ENCODE data around the gene BSCL2. TPM values are rescaled to one million over a fixed set of nuclear protein-coding genes. Genes with fewer than 3 reads are reported as not detected.

Gene BSCL2
- total and polyA plus RNA-seq, 2 of the 13 experiments (the other 11 are each of a cell fraction or from before 2014, with no cell fraction given), result 19.5 to 21.1 TPM

GRCh38 chr11:62678770-62679696, 28.2 kb downstream of the BSCL2 start, which contains the start of gene UBXN1 (continued):
- TF ChIP-seq ZUFSP (CRISPR knock-in tag; IDR thresholded peaks at IDR 0.05; ENCODE audit: borderline replicate concordance) (no peak), ZNF138 (CRISPR knock-in tag; IDR thresholded peaks at IDR 0.05; ENCODE audit: low read depth) (no peak), HOXA3 (CRISPR knock-in tag; IDR thresholded peaks at IDR 0.05) (peak; percentile 82; the same call in 1 of the 2 replicates), YEATS2 (CRISPR knock-in tag; IDR thresholded peaks at IDR 0.05; ENCODE audit: borderline replicate concordance) (peak; percentile 97), ZNF274 (CRISPR knock-in tag; IDR thresholded peaks at IDR 0.05) (no peak; the same call in 1 of the 2 replicates), JUND (CRISPR knock-in tag; IDR thresholded peaks at IDR 0.05) (no peak), FOXM1 (CRISPR knock-in tag; IDR thresholded peaks at IDR 0.05) (no peak), U2AF1 (optimal IDR thresholded peaks at IDR 0.05; ENCODE audit: low read depth, low read length) (no peak), RCOR2 (CRISPR knock-in tag; IDR thresholded peaks at IDR 0.05) (no peak)
- TF ChIP-seq, protein P1, sequence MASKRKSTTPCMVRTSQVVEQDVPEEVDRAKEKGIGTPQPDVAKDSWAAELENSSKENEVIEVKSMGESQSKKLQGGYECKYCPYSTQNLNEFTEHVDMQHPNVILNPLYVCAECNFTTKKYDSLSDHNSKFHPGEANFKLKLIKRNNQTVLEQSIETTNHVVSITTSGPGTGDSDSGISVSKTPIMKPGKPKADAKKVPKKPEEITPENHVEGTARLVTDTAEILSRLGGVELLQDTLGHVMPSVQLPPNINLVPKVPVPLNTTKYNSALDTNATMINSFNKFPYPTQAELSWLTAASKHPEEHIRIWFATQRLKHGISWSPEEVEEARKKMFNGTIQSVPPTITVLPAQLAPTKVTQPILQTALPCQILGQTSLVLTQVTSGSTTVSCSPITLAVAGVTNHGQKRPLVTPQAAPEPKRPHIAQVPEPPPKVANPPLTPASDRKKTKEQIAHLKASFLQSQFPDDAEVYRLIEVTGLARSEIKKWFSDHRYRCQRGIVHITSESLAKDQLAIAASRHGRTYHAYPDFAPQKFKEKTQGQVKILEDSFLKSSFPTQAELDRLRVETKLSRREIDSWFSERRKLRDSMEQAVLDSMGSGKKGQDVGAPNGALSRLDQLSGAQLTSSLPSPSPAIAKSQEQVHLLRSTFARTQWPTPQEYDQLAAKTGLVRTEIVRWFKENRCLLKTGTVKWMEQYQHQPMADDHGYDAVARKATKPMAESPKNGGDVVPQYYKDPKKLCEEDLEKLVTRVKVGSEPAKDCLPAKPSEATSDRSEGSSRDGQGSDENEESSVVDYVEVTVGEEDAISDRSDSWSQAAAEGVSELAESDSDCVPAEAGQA (IDR thresholded peaks at IDR 0.05; ENCODE audit: low read depth), result no peak
- TF ChIP-seq, protein P1 (CRISPR knock-in tag; IDR thresholded peaks at IDR 0.05; ENCODE audit: borderline replicate concordance), result no peak
- TF ChIP-seq, protein P2, sequence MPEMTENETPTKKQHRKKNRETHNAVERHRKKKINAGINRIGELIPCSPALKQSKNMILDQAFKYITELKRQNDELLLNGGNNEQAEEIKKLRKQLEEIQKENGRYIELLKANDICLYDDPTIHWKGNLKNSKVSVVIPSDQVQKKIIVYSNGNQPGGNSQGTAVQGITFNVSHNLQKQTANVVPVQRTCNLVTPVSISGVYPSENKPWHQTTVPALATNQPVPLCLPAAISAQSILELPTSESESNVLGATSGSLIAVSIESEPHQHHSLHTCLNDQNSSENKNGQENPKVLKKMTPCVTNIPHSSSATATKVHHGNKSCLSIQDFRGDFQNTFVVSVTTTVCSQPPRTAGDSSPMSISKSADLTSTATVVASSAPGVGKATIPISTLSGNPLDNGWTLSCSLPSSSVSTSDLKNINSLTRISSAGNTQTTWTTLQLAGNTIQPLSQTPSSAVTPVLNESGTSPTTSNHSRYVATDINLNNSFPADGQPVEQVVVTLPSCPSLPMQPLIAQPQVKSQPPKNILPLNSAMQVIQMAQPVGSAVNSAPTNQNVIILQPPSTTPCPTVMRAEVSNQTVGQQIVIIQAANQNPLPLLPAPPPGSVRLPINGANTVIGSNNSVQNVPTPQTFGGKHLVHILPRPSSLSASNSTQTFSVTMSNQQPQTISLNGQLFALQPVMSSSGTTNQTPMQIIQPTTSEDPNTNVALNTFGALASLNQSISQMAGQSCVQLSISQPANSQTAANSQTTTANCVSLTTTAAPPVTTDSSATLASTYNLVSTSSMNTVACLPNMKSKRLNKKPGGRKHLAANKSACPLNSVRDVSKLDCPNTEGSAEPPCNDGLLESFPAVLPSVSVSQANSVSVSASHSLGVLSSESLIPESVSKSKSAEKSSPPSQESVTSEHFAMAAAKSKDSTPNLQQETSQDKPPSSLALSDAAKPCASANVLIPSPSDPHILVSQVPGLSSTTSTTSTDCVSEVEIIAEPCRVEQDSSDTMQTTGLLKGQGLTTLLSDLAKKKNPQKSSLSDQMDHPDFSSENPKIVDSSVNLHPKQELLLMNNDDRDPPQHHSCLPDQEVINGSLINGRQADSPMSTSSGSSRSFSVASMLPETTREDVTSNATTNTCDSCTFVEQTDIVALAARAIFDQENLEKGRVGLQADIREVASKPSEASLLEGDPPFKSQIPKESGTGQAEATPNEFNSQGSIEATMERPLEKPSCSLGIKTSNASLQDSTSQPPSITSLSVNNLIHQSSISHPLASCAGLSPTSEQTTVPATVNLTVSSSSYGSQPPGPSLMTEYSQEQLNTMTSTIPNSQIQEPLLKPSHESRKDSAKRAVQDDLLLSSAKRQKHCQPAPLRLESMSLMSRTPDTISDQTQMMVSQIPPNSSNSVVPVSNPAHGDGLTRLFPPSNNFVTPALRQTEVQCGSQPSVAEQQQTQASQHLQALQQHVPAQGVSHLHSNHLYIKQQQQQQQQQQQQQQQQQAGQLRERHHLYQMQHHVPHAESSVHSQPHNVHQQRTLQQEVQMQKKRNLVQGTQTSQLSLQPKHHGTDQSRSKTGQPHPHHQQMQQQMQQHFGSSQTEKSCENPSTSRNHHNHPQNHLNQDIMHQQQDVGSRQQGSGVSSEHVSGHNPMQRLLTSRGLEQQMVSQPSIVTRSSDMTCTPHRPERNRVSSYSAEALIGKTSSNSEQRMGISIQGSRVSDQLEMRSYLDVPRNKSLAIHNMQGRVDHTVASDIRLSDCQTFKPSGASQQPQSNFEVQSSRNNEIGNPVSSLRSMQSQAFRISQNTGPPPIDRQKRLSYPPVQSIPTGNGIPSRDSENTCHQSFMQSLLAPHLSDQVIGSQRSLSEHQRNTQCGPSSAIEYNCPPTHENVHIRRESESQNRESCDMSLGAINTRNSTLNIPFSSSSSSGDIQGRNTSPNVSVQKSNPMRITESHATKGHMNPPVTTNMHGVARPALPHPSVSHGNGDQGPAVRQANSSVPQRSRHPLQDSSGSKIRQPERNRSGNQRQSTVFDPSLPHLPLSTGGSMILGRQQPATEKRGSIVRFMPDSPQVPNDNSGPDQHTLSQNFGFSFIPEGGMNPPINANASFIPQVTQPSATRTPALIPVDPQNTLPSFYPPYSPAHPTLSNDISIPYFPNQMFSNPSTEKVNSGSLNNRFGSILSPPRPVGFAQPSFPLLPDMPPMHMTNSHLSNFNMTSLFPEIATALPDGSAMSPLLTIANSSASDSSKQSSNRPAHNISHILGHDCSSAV (CRISPR knock-in tag; IDR thresholded peaks at IDR 0.05; ENCODE audit: borderline replicate concordance), result no peak

Data from HepG2 (cell line).